HepG2 (cell line): ENCODE results near the gene EPHA1. TPM values are rescaled to one million over a fixed set of nuclear protein-coding genes. Genes with fewer than 3 reads are reported as not detected.

Experiments used
- BRD4 ChIP-seq: sonication (generic); formaldehyde crosslinking; IDR thresholded peaks from 2 replicates; pipeline ENCODE4 v1.4.0; 2020; ENCODE audit warnings: missing genetic modification reagents
- DNMT1 ChIP-seq: sonication (generic); formaldehyde crosslinking; IDR thresholded peaks from 2 replicates; pipeline ENCODE4 v1.5.1; 2020; ENCODE audit warnings: mild to moderate bottlenecking, missing genetic modification reagents
- ETV6 ChIP-seq: sonication (generic); formaldehyde crosslinking; conservative IDR thresholded peaks from 2 replicates; pipeline ENCODE4 v1.4.0; 2020; ENCODE audit warnings: missing genetic modification reagents
- GRHL1 ChIP-seq: sonication (generic); formaldehyde crosslinking; conservative IDR thresholded peaks from 2 replicates; pipeline ENCODE4 v1.8.0; 2022; ENCODE audit warnings: missing genetic modification reagents
- GTF3A ChIP-seq: sonication (generic); formaldehyde crosslinking; conservative IDR thresholded peaks from 2 replicates; pipeline ENCODE4 v1.4.0; 2020; ENCODE audit warnings: mild to moderate bottlenecking, missing genetic modification reagents
- MAFK ChIP-seq, 2 experiments: IDR thresholded peaks in 1 of 2; conservative IDR thresholded peaks in 1 of 2; 2 replicates each; pipeline ENCODE4 v1.6.1; 2011; ENCODE audit warnings: improper control_type of control experiment in 2 of 2, low read length in 2 of 2
- NCOA1 ChIP-seq: sonication (generic); formaldehyde crosslinking; IDR thresholded peaks from 2 replicates; pipeline ENCODE4 v1.9.0; 2021; ENCODE audit warnings: missing genetic modification reagents
- NR2F6 ChIP-seq, 2 experiments: IDR thresholded peaks; 2 replicates each; pipeline ENCODE4 v1.6.1; 2016; ENCODE audit warnings: antibody characterized with exemption in 1 of 2, mild to moderate bottlenecking in 1 of 2
- ONECUT2 ChIP-seq: sonication (generic); formaldehyde crosslinking; IDR thresholded peaks from 2 replicates; pipeline ENCODE4 v1.4.0; 2020; ENCODE audit warnings: missing genetic modification reagents
- PHF21A ChIP-seq: sonication (generic); formaldehyde crosslinking; IDR thresholded peaks from 2 replicates; pipeline ENCODE4 v1.5.0; 2020; ENCODE audit warnings: mild to moderate bottlenecking, missing genetic modification reagents
- PLRG1 ChIP-seq: fragments of 450-650 bp; conservative IDR thresholded peaks from 2 replicates; pipeline ENCODE4 v1.6.1; 2016
- RFX5 ChIP-seq: IDR thresholded peaks from 2 replicates; pipeline ENCODE4 v1.6.1; 2011; ENCODE audit warnings: low read depth, low read length, improper control_type of control experiment
- RXRB ChIP-seq: IDR thresholded peaks from 2 replicates; pipeline ENCODE4 v1.6.1; 2016; ENCODE audit warnings: borderline replicate concordance, missing genetic modification reagents, missing compliant biosample characterization
- SALL1 ChIP-seq: sonication (generic); formaldehyde crosslinking; IDR thresholded peaks from 2 replicates; pipeline ENCODE4 v1.8.0; 2022; ENCODE audit warnings: mild to moderate bottlenecking, missing genetic modification reagents
- SMAD9 ChIP-seq: sonication (generic); formaldehyde crosslinking; IDR thresholded peaks from 2 replicates; pipeline ENCODE4 v1.5.1; 2020; ENCODE audit warnings: mild to moderate bottlenecking, missing genetic modification reagents
- SMC3 ChIP-seq: IDR thresholded peaks from 2 replicates; pipeline ENCODE4 v1.6.1; 2011; ENCODE audit warnings: low read length, improper control_type of control experiment
- XBP1 ChIP-seq: sonication (generic); formaldehyde crosslinking; IDR thresholded peaks from 2 replicates; pipeline ENCODE4 v1.5.0; 2020; ENCODE audit warnings: missing genetic modification reagents
- ZFP36L2 ChIP-seq: sonication (generic); formaldehyde crosslinking; IDR thresholded peaks from 2 replicates; pipeline ENCODE4 v1.4.0; 2020; ENCODE audit warnings: missing genetic modification reagents
- ZNF207 ChIP-seq: fragments of 450-650 bp; IDR thresholded peaks from 2 replicates; pipeline ENCODE4 v1.6.1; 2016; ENCODE audit warnings: antibody characterized with exemption, borderline replicate concordance
- ZNF274 ChIP-seq: sonication (generic); formaldehyde crosslinking; IDR thresholded peaks from 2 replicates; pipeline ENCODE4 v1.5.1; 2020; ENCODE audit warnings: mild to moderate bottlenecking, missing genetic modification reagents
- ZNF652 ChIP-seq: IDR thresholded peaks from 2 replicates; pipeline ENCODE4 v1.6.1; 2016; ENCODE audit warnings: low read depth, borderline replicate concordance
- ZNF83 ChIP-seq: sonication (generic); formaldehyde crosslinking; IDR thresholded peaks from 2 replicates; pipeline ENCODE4 v1.4.0; 2020; ENCODE audit warnings: missing genetic modification reagents, mild to moderate bottlenecking, borderline replicate concordance
- polyA plus RNA-seq, 8 experiments: library from polyadenylated mRNA; depleted of rRNA in 3 of 8; stranded (reverse) in 7 of 8; unstranded in 1 of 8; fragments of >200 nt; fragmentation: Illumina TruSeq in 4 of 8; extraction: Trizol in 4 of 8; gene quantifications; 2 replicates each; pipeline versions ENCODE4 v1.2.1 to v1.2.3, GENCODE V29; 2011 to 2016; ENCODE audit warnings: low read depth in 4 of 8, missing spikeins in 1 of 8, mixed read lengths in 1 of 8; ENCODE audit not compliant: insufficient read depth in 1 of 8
- total RNA-seq, 5 experiments: library from RNA; depleted of rRNA; stranded (reverse); fragments of >200 nt; fragmentation: Illumina TruSeq; extraction: Trizol; gene quantifications; 2 replicates each; pipeline ENCODE4 v1.2.3, GENCODE V29; 2016; ENCODE audit warnings: low read depth in 1 of 5
- TF ChIP-seq, protein P1 (sequence below): sonication (generic); formaldehyde crosslinking; IDR thresholded peaks from 2 replicates; pipeline ENCODE4 v1.5.0; 2020; ENCODE audit warnings: missing genetic modification reagents
- TF ChIP-seq, protein P2 (sequence below): sonication (generic); formaldehyde crosslinking; IDR thresholded peaks from 2 replicates; pipeline ENCODE4 v1.8.0; 2022; ENCODE audit warnings: mild to moderate bottlenecking, missing genetic modification reagents, borderline replicate concordance
- TF ChIP-seq, protein P3 (sequence below): sonication (generic); formaldehyde crosslinking; IDR thresholded peaks from 2 replicates; pipeline ENCODE4 v1.4.0; 2020; ENCODE audit warnings: mild to moderate bottlenecking, missing genetic modification reagents

The EPHA1 gene
- total and polyA plus RNA-seq, 2 of the 13 experiments (the other 11 are each of a cell fraction or from before 2014, with no cell fraction given), result 4.6 to 17.1 TPM

- TF ChIP-seq ZNF83 (CRISPR knock-in tag) (no peak), XBP1 (CRISPR knock-in tag) (no peak), SALL1 (peak; percentile 66), SMAD9 (CRISPR knock-in tag) (no peak), BRD4 (no peak), ZNF207 (no peak), ZNF652 (no peak), NCOA1 (no peak), SMC3 (no peak), GRHL1 (CRISPR knock-in tag) (no peak), MAFK (conservative IDR thresholded peaks at IDR 0.05 in 1 of 2, IDR thresholded peaks at IDR 0.05 in 1 of 2; ENCODE audit: low read length in 2 of 2) (no peak), ZNF274 (CRISPR knock-in tag) (no peak), DNMT1 (CRISPR knock-in tag) (0 out of 2 replicates have a peak, but pooled peaks have one; percentile 26), PLRG1 (no peak), RFX5 (no peak), ZFP36L2 (CRISPR knock-in tag) (no peak), GTF3A (CRISPR knock-in tag) (no peak), NR2F6 (IDR thresholded peaks at IDR 0.05) (no peak), NR2F6 (CRISPR knock-in tag; IDR thresholded peaks at IDR 0.05) (peak; percentile 43), PHF21A (CRISPR knock-in tag) (no peak), RXRB (CRISPR knock-in tag) (no peak), ONECUT2 (CRISPR knock-in tag) (no peak), ETV6 (CRISPR knock-in tag) (0 out of 2 replicates have a peak, but pooled peaks have one; percentile 33)
- TF ChIP-seq, protein P1, sequence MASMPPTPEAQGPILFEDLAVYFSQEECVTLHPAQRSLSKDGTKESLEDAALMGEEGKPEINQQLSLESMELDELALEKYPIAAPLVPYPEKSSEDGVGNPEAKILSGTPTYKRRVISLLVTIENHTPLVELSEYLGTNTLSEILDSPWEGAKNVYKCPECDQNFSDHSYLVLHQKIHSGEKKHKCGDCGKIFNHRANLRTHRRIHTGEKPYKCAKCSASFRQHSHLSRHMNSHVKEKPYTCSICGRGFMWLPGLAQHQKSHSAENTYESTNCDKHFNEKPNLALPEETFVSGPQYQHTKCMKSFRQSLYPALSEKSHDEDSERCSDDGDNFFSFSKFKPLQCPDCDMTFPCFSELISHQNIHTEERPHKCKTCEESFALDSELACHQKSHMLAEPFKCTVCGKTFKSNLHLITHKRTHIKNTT (CRISPR knock-in tag), result no peak
- TF ChIP-seq, protein P2, sequence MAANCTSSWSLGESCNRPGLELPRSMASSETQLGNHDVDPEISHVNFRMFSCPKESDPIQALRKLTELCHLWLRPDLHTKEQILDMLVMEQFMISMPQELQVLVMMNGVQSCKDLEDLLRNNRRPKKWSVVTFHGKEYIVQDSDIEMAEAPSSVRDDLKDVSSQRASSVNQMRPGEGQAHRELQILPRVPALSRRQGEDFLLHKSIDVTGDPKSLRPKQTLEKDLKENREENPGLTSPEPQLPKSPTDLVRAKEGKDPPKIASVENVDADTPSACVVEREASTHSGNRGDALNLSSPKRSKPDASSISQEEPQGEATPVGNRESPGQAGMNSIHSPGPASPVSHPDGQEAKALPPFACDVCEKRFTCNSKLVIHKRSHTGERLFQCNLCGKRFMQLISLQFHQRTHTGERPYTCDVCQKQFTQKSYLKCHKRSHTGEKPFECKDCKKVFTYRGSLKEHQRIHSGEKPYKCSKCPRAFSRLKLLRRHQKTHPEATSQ (CRISPR knock-in tag), result no peak
- TF ChIP-seq, protein P3, sequence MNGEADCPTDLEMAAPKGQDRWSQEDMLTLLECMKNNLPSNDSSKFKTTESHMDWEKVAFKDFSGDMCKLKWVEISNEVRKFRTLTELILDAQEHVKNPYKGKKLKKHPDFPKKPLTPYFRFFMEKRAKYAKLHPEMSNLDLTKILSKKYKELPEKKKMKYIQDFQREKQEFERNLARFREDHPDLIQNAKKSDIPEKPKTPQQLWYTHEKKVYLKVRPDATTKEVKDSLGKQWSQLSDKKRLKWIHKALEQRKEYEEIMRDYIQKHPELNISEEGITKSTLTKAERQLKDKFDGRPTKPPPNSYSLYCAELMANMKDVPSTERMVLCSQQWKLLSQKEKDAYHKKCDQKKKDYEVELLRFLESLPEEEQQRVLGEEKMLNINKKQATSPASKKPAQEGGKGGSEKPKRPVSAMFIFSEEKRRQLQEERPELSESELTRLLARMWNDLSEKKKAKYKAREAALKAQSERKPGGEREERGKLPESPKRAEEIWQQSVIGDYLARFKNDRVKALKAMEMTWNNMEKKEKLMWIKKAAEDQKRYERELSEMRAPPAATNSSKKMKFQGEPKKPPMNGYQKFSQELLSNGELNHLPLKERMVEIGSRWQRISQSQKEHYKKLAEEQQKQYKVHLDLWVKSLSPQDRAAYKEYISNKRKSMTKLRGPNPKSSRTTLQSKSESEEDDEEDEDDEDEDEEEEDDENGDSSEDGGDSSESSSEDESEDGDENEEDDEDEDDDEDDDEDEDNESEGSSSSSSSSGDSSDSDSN, result no peak
Measured at GRCh38 chr7:143391462-143392404, 16.9 kb downstream of the EPHA1 start (continued).
